IPS-18a (cell line): ENCODE results near the gene IFT25.

ENCODE experiments used
- H3K27ac ChIP-seq: one replicate; pipeline ENCODE4 v1.5.1; 2013; ENCODE audit warnings: low read length
- H3K27me3 ChIP-seq: one replicate; pipeline ENCODE4 v1.6.1; 2013; ENCODE audit warnings: mild to moderate bottlenecking, low read length; ENCODE audit not compliant: control insufficient read depth, insufficient read depth
- H3K36me3 ChIP-seq: one replicate; pipeline ENCODE4 v1.6.1; 2013; ENCODE audit warnings: low read depth, low read length; ENCODE audit not compliant: control insufficient read depth
- H3K4me1 ChIP-seq: one replicate; pipeline ENCODE4 v1.6.1; 2013; ENCODE audit warnings: low read depth, low read length; ENCODE audit not compliant: control insufficient read depth
- H3K4me3 ChIP-seq: one replicate; pipeline ENCODE4 v1.5.1; 2013; ENCODE audit warnings: low read length
- H3K9ac ChIP-seq: one replicate; pipeline ENCODE4 v1.6.1; 2013; ENCODE audit warnings: mild to moderate bottlenecking, low read length, moderate library complexity
- H3K9me3 ChIP-seq: one replicate; pipeline ENCODE4 v1.6.1; 2013; ENCODE audit warnings: low read depth, low read length; ENCODE audit not compliant: control insufficient read depth

Gene IFT25

DNA sequence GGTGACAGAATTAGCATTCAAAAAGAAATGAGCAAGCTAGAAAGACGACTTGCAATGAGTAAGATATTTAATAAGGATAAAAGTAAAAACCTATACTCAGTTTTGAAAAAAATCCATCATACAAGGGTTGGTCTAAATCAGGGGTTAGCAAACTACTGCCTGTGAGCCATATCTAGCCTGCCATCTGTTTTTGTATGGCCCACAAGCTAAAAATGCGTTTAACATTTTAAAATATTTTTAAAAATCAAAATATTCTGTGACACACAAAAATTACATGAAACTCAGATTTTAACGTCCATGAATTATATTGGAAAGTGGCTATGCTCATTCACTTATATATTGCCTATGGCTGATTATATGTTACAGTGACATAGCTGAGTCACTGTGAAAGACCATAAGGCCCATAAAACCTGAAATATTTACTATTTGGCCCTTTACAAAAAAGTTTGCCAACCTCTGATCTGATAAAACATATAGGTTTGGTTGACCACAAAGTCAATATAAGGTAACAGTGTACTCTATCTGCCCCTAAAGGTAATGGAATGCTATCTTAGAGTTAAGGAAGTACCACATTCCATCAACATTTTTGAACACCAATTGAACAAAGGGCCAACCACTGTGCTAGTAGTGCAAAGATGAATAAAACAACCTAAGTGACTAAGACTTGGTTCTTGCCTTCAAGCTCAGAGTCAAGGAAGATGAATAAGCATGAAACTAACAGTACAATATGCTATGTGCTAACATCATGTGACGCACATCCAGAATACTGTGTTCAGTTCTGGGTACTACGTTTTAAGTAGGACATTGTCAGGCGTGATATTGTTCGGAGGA, 3.2 kb downstream of the IFT25 start:
- peaks cover 12% of the 10 kb centered on the region for H3K4me1 ChIP-seq
- H3K27ac ChIP-seq = no peak overlapping the region
- no peak overlapping the region for H3K9ac ChIP-seq
- no peaks in the 10 kb centered on the region for H3K9me3 ChIP-seq
- no peaks in the 10 kb centered on the region for H3K27me3 ChIP-seq
- H3K4me3 ChIP-seq = no peak overlapping the region
- no peaks in the 10 kb centered on the region for H3K36me3 ChIP-seq

DNA sequence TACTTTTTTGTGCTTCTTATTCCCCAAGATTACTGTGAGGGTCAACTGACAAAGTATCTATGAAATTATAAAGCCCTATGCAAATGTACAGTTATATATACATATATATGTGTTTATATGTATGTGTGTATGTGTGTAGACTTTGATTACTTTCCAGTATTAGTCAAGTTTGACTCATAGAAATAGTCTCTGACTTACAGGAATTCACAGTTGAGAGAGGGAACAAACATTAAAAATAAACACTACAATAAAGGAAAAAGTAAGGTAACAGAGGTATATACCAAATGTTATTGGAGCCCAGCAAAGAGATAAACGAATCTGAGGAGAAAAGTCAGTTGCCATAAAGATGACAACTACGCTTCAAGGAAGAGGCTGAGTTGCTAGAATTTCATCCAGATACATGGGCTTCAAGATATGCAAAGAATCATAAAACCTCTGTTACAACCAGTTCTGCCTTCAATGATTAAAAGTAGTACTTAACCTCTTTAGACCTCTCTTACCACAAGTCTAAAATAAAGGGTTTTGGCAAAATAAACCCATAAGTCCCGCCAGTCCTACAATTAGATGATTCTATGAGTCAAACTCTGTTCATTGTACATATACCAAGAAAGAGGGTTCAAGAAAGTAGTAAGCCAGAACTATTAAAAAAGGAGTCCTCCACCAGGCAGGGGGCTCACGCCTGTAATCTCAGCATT, 7.2 kb downstream of the IFT25 start:
- Histone ChIP-seq H3K9me3 (peaks cover 5% of the 10 kb centered on the region), H3K27ac (no peak overlapping the region), H3K27me3 (no peaks in the 10 kb centered on the region), H3K4me1 (peaks cover 7% of the 10 kb centered on the region), H3K9ac (no peak overlapping the region), H3K36me3 (no peaks in the 10 kb centered on the region), H3K4me3 (no peak overlapping the region)

- H3K27ac ChIP-seq = no peak overlapping the region
- no peak overlapping the region for H3K9ac ChIP-seq
- no peak overlapping the region for H3K4me3 ChIP-seq
- H3K4me1 ChIP-seq = no peaks in the 10 kb centered on the region
- no peaks in the 10 kb centered on the region for H3K27me3 ChIP-seq
- H3K9me3 ChIP-seq = peaks cover 5% of the 10 kb centered on the region
- no peaks in the 10 kb centered on the region for H3K36me3 ChIP-seq
Observed at GRCh38 chr1:53936430-53936829, 9.1 kb downstream of the IFT25 start.

- Histone ChIP-seq H3K27me3 (no peaks in the 10 kb centered on the region), H3K9ac (no peak overlapping the region), H3K36me3 (no peaks in the 10 kb centered on the region), H3K4me1 (no peaks in the 10 kb centered on the region), H3K9me3 (peaks cover 5% of the 10 kb centered on the region), H3K27ac (no peak overlapping the region), H3K4me3 (no peak overlapping the region)
Observed at GRCh38 chr1:53934170-53934765, 11.2 kb downstream of the IFT25 start.

DNA sequence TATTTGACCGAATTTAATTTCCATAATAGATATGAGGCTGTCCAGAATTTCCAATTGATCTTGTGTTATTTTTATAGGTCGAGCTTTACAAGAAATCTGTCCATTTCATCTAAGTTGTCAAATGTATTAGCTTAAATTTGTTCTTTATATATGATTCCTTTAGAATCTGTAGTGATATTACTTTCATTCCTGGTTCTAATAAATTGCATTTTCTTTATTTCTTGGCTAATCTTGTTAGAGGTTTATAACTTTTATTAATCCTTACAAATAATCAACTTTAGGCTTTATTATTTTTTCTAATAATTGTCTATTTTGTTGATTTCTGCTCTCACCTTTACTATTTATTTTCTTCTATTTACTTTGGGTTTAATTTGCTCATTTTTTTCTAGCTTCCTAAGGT, 14.0 kb downstream of the IFT25 start:
- Histone ChIP-seq H3K9me3 (peaks cover 5% of the 10 kb centered on the region), H3K4me1 (no peaks in the 10 kb centered on the region), H3K36me3 (peaks cover 4% of the 10 kb centered on the region)

GRCh38 chr1:53930932-53931331, 14.6 kb downstream of the IFT25 start:
- Histone ChIP-seq H3K9me3 (peaks cover 5% of the 10 kb centered on the region), H3K27me3 (no peaks in the 10 kb centered on the region), H3K36me3 (peaks cover 4% of the 10 kb centered on the region), H3K27ac (no peak overlapping the region), H3K4me1 (no peaks in the 10 kb centered on the region), H3K4me3 (no peak overlapping the region), H3K9ac (no peak overlapping the region)

More for the DNA sequence above, 14.0 kb downstream of the IFT25 start:
- Histone ChIP-seq H3K9ac (no peak overlapping the region), H3K27ac (no peak overlapping the region), H3K4me3 (no peak overlapping the region), H3K27me3 (no peaks in the 10 kb centered on the region)

DNA sequence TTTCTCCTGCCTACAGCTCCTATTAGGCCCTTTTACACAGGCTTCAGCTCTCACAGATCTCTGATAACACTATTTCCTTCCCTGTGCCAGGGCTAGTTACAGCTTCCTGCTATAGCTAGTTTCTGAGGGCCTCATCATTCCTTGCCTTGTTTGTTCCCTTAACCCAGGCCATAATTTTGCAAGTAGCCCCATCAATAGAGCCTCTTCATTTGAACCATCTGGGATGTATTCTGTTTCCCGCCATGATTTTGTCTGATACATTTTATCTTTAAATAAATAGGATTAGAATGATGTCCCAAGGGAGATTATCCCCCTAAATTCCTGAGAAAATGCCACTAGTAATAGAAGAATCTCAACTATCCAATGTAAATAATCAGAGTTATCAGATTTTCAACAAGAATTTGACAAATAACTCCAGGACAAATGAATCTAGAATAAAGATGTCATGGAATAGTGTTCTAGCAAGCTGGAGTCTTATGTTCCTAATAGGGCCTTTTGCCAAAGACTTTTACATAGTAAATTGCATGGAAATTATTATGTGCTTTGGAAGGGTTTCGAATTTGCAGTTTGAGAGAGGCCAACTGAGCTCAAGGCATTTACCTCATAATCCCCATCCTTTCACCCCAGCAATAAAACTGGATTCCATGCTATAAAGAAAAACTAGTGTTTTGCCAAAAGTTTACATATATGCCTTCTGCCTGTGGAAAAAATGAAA, 16.1 kb downstream of the IFT25 start:
- Histone ChIP-seq H3K27me3 (no peaks in the 10 kb centered on the region), H3K36me3 (peaks cover 4% of the 10 kb centered on the region), H3K4me1 (no peaks in the 10 kb centered on the region), H3K4me3 (no peak overlapping the region), H3K27ac (no peak overlapping the region), H3K9ac (no peak overlapping the region), H3K9me3 (peaks cover 3% of the 10 kb centered on the region)

- H3K4me1 ChIP-seq = no peaks in the 10 kb centered on the region
- H3K9ac ChIP-seq = no peak overlapping the region
- no peak overlapping the region for H3K4me3 ChIP-seq
- H3K27me3 ChIP-seq = no peaks in the 10 kb centered on the region
- no peaks in the 10 kb centered on the region for H3K9me3 ChIP-seq
- H3K36me3 ChIP-seq = peaks cover 4% of the 10 kb centered on the region
- no peak overlapping the region for H3K27ac ChIP-seq
Observed at GRCh38 chr1:53927376-53927881, 18.1 kb downstream of the IFT25 start.

DNA sequence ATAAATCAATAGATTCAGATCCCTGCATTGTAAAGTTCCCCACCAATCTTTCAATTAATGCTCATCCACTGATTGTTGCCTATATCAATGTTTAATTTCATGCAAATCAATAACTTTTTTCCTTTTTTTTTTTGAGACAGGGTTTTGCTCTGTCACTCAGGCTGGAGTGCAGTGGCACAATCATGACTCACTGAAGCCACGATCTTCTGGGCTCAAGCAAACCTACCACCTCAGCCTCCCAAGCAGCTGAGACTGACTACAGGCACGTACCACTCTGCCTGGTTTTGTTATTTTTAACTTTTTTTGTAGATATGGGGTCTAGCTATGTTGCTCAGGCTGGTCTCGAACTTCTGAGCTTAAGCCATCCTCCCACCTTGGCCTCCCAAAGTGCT, 25.8 kb downstream of the IFT25 start:
- no peaks in the 10 kb centered on the region for H3K36me3 ChIP-seq
- H3K4me1 ChIP-seq = peaks cover 4% of the 10 kb centered on the region
- H3K9ac ChIP-seq = no peak overlapping the region
- no peak overlapping the region for H3K4me3 ChIP-seq
- no peaks in the 10 kb centered on the region for H3K9me3 ChIP-seq
- no peak overlapping the region for H3K27ac ChIP-seq
- no peaks in the 10 kb centered on the region for H3K27me3 ChIP-seq

DNA sequence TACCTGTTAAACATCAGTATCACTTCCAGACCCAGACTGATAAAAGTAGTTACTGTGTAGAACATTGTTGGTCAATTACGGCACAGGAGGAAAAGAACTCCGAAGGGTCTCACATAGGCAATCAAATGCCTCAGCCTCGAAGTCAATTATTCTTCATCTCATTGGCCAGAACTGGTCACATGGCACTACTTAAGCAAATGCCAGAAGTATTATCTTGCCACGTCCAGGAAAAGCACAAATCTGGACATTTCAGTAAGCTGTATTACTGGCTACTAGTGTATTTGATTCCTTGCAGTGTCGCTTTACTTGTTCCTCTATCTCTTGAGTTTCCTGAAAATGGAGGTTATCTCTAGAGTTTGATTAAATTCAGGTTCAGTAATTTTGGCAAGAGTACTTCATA, 27.2 kb downstream of the IFT25 start:
- no peaks in the 10 kb centered on the region for H3K9me3 ChIP-seq
- no peak overlapping the region for H3K27ac ChIP-seq
- H3K4me1 ChIP-seq = peaks cover 16% of the 10 kb centered on the region
- no peak overlapping the region for H3K4me3 ChIP-seq
- no peaks in the 10 kb centered on the region for H3K27me3 ChIP-seq
- H3K9ac ChIP-seq = no peak overlapping the region
- no peaks in the 10 kb centered on the region for H3K36me3 ChIP-seq

DNA sequence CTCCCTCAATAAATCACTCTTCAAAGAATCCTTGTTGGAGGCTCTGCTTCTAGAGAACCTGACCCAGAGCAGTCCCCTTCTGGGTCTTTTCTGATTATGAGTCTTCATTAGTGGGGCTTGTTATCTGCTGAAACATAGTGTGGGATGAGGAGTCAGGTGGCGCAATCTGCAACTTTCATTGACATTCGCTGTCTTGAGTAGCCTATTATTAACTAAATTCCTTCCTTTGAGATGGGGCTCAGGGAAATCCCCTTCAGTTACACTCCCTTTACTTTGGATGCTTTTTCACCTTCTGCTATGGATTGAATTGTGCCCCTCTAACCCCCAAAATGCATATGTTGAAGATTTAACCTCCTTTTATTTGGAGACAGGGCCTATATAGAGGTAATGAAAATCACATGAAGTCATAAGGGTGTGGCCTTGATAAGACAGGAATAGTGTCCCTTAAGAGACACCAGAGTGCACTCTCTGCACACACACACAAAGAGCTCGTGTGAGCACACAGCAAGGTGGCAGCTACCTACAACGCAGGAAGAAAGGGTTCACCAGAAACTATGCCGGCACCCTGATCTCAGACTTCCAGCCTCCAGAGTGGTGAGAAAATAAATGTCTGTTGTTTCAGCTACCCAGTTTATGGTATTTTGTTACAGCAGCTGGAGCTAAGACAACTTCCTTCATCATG, 32.0 kb downstream of the IFT25 start:
- Histone ChIP-seq H3K9ac (peak overlapping the region; percentile 24), H3K27me3 (no peaks in the 10 kb centered on the region), H3K4me1 (peaks cover 22% of the 10 kb centered on the region), H3K36me3 (no peaks in the 10 kb centered on the region), H3K27ac (peak overlapping the region; percentile 37), H3K4me3 (peak overlapping the region; percentile 49), H3K9me3 (no peaks in the 10 kb centered on the region)
